ENCODE results near the gene TM4SF4.

TM4SF4 gene

GRCh38 chr3:149512073-149512782, 37.7 kb downstream of the TM4SF4 start:
- no peak for DNase-seq (ENCODE audit: low read depth in 2 of 2)

- no peak for DNase-seq (ENCODE audit: low read depth in 2 of 2)
These were observed 40.0 kb downstream of the TM4SF4 start for GRCh38 chr3:149514471-149514870.

- DNase-seq (ENCODE audit: low read depth in 2 of 2), result no peak
These were observed 40.8 kb downstream of the TM4SF4 start for GRCh38 chr3:149515249-149515648.

GRCh38 chr3:149516920-149517319, 42.4 kb downstream of the TM4SF4 start:
- no peak for DNase-seq (ENCODE audit: low read depth in 2 of 2)

GRCh38 chr3:149519912-149520311, 45.4 kb downstream of the TM4SF4 start:
- DNase-seq (ENCODE audit: low read depth in 2 of 2), result no peak

GRCh38 chr3:149523512-149524299, 49.2 kb downstream of the TM4SF4 start:
- DNase-seq (ENCODE audit: low read depth in 2 of 2), result no peak

GRCh38 chr3:149527531-149528339, 53.2 kb downstream of the TM4SF4 start:
- DNase-seq (ENCODE audit: low read depth in 2 of 2), result no peak

GRCh38 chr3:149528340-149528650, 53.8 kb downstream of the TM4SF4 start:
- no peak for DNase-seq (ENCODE audit: low read depth in 2 of 2)

GRCh38 chr3:149529099-149529498, 54.6 kb downstream of the TM4SF4 start:
- no peak for DNase-seq (ENCODE audit: low read depth in 2 of 2)

GRCh38 chr3:149532489-149533180, 58.1 kb downstream of the TM4SF4 start:
- no peak for DNase-seq (ENCODE audit: low read depth in 2 of 2)

GRCh38 chr3:149534082-149534481, 59.6 kb downstream of the TM4SF4 start:
- DNase-seq (ENCODE audit: low read depth in 2 of 2), result no peak

- no peak for DNase-seq (ENCODE audit: low read depth in 2 of 2)
These were observed 60.3 kb downstream of the TM4SF4 start for GRCh38 chr3:149534671-149535332.

GRCh38 chr3:149535333-149535685, 60.8 kb downstream of the TM4SF4 start:
- DNase-seq (ENCODE audit: low read depth in 2 of 2), result no peak

GRCh38 chr3:149536429-149536828, 61.9 kb downstream of the TM4SF4 start:
- DNase-seq (ENCODE audit: low read depth in 2 of 2), result no peak

- no peak for DNase-seq (ENCODE audit: low read depth in 2 of 2)
These were observed 63.9 kb downstream of the TM4SF4 start for GRCh38 chr3:149538371-149538770.

GRCh38 chr3:149541091-149541491, 66.6 kb downstream of the TM4SF4 start:
- DNase-seq (ENCODE audit: low read depth in 2 of 2), result no peak

- DNase-seq (ENCODE audit: low read depth in 2 of 2), result no peak
These were observed 68.1 kb downstream of the TM4SF4 start for GRCh38 chr3:149542375-149543312.

- no peak for DNase-seq (ENCODE audit: low read depth in 2 of 2)
These were observed 70.6 kb downstream of the TM4SF4 start for GRCh38 chr3:149545049-149545448.

GRCh38 chr3:149547413-149547812, 72.9 kb downstream of the TM4SF4 start:
- DNase-seq (ENCODE audit: low read depth in 2 of 2), result no peak

- no peak for DNase-seq (ENCODE audit: low read depth in 2 of 2)
These were observed 73.6 kb downstream of the TM4SF4 start for GRCh38 chr3:149547954-149548668.
